ENCODE data around the gene SDC3.
A peak's percentile ranks its signal among the peaks of the same experiment; 100 is the strongest.

The SDC3 gene

DNA sequence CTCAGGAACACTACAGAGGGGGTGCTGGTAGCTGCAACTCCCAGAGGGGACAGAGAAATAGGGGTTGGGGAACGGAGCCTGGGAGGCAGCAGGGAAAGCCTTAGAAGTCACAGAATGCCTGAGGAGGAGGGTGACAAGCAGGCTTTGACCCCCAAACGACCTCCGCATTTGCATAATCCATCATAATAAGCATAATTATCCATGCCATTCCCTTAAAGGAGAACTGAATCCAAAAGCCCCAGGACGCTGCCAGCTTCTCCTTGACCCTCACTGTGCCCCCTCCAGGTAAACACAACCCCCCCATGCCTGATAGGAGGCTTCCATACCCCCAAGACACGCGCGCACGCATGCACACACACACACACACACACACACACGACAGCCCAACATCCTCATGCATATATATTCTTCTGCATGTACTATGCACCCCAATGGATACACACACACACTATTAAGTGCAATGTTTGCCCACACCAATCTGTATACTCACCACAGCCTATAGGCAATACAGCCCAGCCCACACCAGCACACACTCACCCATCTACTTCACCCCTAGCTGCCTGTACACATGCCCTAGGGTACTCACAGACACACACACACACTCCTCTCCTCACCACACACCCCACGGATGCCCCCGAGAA, 27.8 kb downstream of the SDC3 start:
- H3K36me3 ChIP-seq (ENCODE audit: control insufficient read depth in 2 of 2, insufficient read depth in 2 of 2, low read length in 2 of 2) = peaks cover 0 to 6% of the 10 kb centered on the region in 2 donors
- no peaks in the 10 kb centered on the region for H3K27me3 ChIP-seq (ENCODE audit: control insufficient read depth in 1 of 2, insufficient read depth in 2 of 2, low read length in 2 of 2)
- no peak overlapping the region for H3K4me3 ChIP-seq (ENCODE audit: low read length in 2 of 2)
- H3K4me1 ChIP-seq (ENCODE audit: control insufficient read depth, insufficient read depth, low read length) = peaks cover 86% of the 10 kb centered on the region
- no peak overlapping the region for H3K27ac ChIP-seq (ENCODE audit: low read length)
- H3K9ac ChIP-seq (ENCODE audit: low read length in 2 of 2) = no peak overlapping the region
- no peaks in the 10 kb centered on the region for H3K9me3 ChIP-seq (ENCODE audit: control insufficient read depth in 2 of 2, low read length in 2 of 2)

DNA sequence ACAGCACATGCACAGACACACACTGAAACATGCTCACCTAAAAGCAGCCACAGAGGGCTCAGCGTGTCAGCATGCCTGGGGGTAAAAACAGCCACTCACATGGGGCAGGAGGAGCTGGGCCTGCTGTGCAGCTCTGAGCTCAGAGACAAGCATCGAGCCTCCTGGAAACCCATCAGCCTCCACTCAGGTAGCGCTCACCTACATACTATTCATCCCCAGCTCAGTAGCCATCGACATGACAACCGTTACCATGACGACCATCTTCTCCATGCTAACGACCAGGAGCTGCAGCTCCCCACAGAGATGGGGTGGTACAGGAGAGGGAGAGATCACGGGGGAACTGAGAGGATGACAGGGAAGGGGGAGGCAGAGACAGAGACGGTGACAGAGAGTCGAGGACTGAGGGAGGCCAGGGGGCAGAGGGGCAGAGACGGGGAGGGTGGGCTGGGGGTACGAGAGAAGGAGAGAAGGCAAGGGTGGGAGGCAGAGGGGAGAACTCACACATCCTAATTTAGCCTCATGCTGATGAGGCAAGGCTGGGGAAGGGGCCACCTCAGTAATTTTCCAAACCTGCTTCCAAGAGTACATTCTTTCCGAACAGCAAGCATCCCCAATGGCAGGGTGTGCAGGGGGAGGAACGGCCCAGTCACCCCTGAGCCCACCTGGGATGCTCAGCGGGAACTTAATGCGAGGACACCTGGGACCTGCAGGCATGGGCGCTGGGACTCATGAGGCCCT, 28.4 kb downstream of the SDC3 start:
- H3K27me3 ChIP-seq (ENCODE audit: control insufficient read depth in 1 of 2, insufficient read depth in 2 of 2, low read length in 2 of 2) = no peaks in the 10 kb centered on the region
- no peak overlapping the region for H3K4me3 ChIP-seq (ENCODE audit: low read length in 2 of 2)
- peak overlapping the region; percentile 4 to 42 for H3K9ac ChIP-seq (ENCODE audit: low read length in 2 of 2)
- H3K36me3 ChIP-seq (ENCODE audit: control insufficient read depth in 2 of 2, insufficient read depth in 2 of 2, low read length in 2 of 2) = peaks cover 7 to 9% of the 10 kb centered on the region in 2 donors
- H3K9me3 ChIP-seq (ENCODE audit: control insufficient read depth in 2 of 2, low read length in 2 of 2) = no peaks in the 10 kb centered on the region
- H3K4me1 ChIP-seq (ENCODE audit: control insufficient read depth, insufficient read depth, low read length) = peaks cover 81% of the 10 kb centered on the region
- peak overlapping the region; percentile 75 for H3K27ac ChIP-seq (ENCODE audit: low read length)

DNA sequence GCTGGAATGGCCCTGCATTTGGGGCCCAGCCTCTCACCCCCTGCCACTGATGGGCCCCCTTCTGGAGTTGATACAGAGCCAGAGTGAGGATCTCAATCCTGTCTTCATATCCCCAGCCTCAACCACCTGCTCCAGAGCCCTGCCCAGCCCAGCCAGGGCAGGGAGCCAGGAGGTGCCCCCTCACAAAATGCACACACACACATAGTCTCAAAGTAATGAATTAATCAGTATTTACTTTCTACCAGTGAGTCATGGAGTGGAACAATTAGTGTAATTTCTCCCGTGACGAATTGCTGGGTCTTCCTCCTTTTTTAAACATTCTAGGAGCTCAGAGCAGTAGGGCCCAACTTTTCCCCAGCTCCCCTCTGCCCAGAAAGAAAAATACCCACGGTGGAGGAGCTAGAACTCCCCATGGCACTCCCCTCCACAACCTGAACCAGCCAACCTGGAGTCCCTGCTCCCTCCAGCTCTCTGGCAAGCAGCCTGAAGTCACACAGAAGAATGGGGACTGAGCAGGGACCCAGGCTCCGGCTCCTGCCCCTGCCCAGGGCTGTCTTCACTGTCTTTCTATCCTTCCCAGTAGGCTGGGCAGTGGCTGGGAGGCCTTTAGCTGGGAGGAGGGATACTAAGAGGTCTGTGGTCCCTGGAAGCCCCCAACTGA, 29.3 kb downstream of the SDC3 start:
- peak overlapping the region; percentile 4 to 36 for H3K9ac ChIP-seq (ENCODE audit: low read length in 2 of 2)
- H3K9me3 ChIP-seq (ENCODE audit: control insufficient read depth in 2 of 2, low read length in 2 of 2) = no peaks in the 10 kb centered on the region
- H3K4me3 ChIP-seq (ENCODE audit: low read length in 2 of 2) = no peak overlapping the region
- peak overlapping the region; percentile 75 for H3K27ac ChIP-seq (ENCODE audit: low read length)
- peaks cover 80% of the 10 kb centered on the region for H3K4me1 ChIP-seq (ENCODE audit: control insufficient read depth, insufficient read depth, low read length)
- H3K27me3 ChIP-seq (ENCODE audit: control insufficient read depth in 1 of 2, insufficient read depth in 2 of 2, low read length in 2 of 2) = no peaks in the 10 kb centered on the region
- peaks cover 15% of the 10 kb centered on the region in 2 donors for H3K36me3 ChIP-seq (ENCODE audit: control insufficient read depth in 2 of 2, insufficient read depth in 2 of 2, low read length in 2 of 2)

DNA sequence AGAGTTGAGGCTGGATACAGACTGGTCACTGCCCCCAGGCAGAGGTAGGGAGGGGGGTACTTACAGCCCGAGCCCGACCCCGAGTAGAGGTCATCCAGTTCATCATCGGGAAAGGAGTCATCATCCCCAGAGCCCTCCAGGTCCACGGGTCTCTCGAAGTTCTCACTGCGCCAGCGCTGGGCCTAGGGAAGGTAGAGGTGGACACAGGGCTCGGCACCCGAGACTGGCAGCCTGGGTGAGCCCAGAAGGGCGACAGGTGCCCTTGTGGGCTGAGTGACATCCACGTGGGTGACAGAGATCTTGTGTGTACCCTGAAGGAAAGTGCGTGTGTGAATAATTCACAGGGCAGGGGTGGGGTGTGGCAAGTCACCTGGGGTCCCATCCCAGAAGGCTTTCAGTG, 30.0 kb downstream of the SDC3 start:
- H3K9ac ChIP-seq (ENCODE audit: low read length in 2 of 2) = peak overlapping the region in 1 of 2 donors; percentile 50
- peak overlapping the region; percentile 75 for H3K27ac ChIP-seq (ENCODE audit: low read length)
- no peaks in the 10 kb centered on the region for H3K27me3 ChIP-seq (ENCODE audit: control insufficient read depth in 1 of 2, insufficient read depth in 2 of 2, low read length in 2 of 2)
- H3K4me1 ChIP-seq (ENCODE audit: control insufficient read depth, insufficient read depth, low read length) = peaks cover 73% of the 10 kb centered on the region
- H3K9me3 ChIP-seq (ENCODE audit: control insufficient read depth in 2 of 2, low read length in 2 of 2) = no peaks in the 10 kb centered on the region
- H3K4me3 ChIP-seq (ENCODE audit: low read length in 2 of 2) = no peak overlapping the region
- H3K36me3 ChIP-seq (ENCODE audit: control insufficient read depth in 2 of 2, insufficient read depth in 2 of 2, low read length in 2 of 2) = peaks cover 22% of the 10 kb centered on the region in 2 donors

DNA sequence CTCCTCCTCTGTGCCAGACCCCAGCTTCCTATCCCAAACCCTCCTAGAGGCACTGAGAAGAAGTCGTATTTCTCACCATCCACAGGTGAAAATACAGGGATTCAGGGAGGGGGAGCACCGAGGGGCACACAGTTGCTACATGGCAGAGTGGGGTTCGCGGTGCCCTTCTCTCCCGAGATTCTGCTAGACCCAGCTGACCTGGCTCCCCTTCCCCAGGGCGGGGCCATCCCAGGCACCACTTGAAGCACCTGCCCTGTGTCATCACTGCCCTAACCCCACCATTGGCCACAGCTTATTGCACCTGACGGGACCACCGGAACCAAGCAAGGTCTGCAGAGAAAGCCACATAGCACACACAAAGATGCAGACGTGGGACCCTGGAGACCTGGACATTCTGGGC, 30.5 kb downstream of the SDC3 start:
- H3K36me3 ChIP-seq (ENCODE audit: control insufficient read depth in 2 of 2, insufficient read depth in 2 of 2, low read length in 2 of 2) = peaks cover 28% of the 10 kb centered on the region in 2 donors
- H3K9ac ChIP-seq (ENCODE audit: low read length in 2 of 2) = peak overlapping the region; percentile 47 to 50
- H3K27me3 ChIP-seq (ENCODE audit: control insufficient read depth in 1 of 2, insufficient read depth in 2 of 2, low read length in 2 of 2) = no peaks in the 10 kb centered on the region
- H3K4me1 ChIP-seq (ENCODE audit: control insufficient read depth, insufficient read depth, low read length) = peaks cover 67% of the 10 kb centered on the region
- H3K27ac ChIP-seq (ENCODE audit: low read length) = peak overlapping the region; percentile 75
- peaks cover 0 to 4% of the 10 kb centered on the region in 2 donors for H3K9me3 ChIP-seq (ENCODE audit: control insufficient read depth in 2 of 2, low read length in 2 of 2)
- H3K4me3 ChIP-seq (ENCODE audit: low read length in 2 of 2) = peak overlapping the region in 1 of 2 donors; percentile 8

DNA sequence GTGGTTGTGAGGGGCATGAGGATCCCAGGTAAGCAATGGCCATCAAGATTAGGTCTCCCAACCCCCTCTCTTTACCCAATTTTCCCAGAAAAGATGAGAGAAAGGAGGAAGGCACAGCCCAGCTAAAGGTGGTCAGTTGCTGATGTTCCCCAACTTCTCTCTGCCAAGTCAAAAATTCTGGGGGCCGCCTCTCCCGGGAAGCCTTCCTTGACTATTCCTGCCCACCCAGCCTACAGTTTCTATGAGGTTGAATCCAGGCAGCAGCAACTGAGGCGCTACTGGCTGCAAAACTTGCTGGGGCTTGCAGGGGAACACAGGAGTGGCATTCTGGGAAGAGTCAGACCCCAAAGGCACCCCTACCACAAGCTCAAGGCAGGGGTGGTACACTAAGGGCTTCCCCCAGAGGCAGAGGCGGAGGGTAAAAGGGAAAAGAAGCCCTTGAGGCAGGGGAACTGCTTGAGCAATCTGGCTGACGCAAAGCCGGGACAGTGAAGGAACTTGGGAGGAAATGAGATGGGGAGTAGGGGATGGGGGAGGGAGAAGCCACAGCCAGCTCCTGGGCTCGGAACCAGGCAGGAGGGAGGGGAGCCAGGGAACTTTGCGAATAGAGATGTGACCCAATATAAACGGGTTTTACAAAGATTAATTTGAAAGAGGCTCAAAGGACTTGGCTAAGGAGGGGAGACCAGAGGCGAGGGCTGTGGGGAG, 31.2 kb downstream of the SDC3 start:
- Histone ChIP-seq H3K4me3 (ENCODE audit: low read length in 2 of 2) (peak overlapping the region in 1 of 2 donors; percentile 40), H3K36me3 (ENCODE audit: control insufficient read depth in 2 of 2, insufficient read depth in 2 of 2, low read length in 2 of 2) (peaks cover 34% of the 10 kb centered on the region in 2 donors), H3K4me1 (ENCODE audit: control insufficient read depth, insufficient read depth, low read length) (peaks cover 61% of the 10 kb centered on the region), H3K9me3 (ENCODE audit: control insufficient read depth in 2 of 2, low read length in 2 of 2) (peaks cover 0 to 8% of the 10 kb centered on the region in 2 donors), H3K9ac (ENCODE audit: low read length in 2 of 2) (peak overlapping the region; percentile 51 to 55), H3K27ac (ENCODE audit: low read length) (peak overlapping the region; percentile 75), H3K27me3 (ENCODE audit: control insufficient read depth in 1 of 2, insufficient read depth in 2 of 2, low read length in 2 of 2) (no peaks in the 10 kb centered on the region)

DNA sequence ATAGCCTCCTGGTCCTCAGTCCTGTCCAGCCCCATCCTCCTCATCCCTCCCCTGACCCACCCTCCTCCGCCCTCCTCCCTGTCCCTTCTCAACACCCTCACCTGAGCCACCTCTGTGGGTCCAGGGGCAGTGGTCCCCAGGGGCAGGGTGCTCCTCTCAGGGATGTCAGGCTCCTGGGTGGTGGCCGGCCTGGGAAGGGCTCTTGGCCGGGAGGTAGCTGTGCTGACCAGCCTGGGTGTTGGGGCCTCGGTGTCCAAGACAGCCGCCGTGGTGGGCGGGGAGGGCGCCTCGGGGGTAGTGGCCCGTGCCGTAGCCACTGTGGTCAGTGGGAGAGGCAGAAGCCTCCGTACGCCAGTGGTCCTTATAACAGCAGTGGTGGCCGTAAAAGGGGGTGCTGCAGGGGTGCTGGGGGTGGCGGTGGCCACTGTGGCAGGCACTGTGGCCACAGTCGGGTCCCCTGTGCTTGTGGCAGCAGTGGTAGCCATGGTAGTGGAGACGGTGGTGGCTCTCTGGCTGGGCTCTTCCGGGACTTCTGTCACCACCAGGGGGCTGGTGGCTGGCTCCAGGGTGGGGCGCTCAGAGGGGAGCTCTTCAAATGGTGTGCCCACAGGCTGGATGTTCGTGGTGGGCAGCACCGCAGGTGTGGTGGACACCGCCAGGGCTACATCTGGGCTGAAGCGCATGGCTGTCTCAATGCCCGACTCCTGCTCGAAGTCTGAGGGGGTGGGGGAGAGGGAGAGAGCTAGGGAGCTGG, 31.9 kb downstream of the SDC3 start:
- peak overlapping the region in 1 of 2 donors; percentile 55 for H3K9ac ChIP-seq (ENCODE audit: low read length in 2 of 2)
- peak overlapping the region; percentile 75 for H3K27ac ChIP-seq (ENCODE audit: low read length)
- peaks cover 42% of the 10 kb centered on the region in 2 donors for H3K36me3 ChIP-seq (ENCODE audit: control insufficient read depth in 2 of 2, insufficient read depth in 2 of 2, low read length in 2 of 2)
- H3K4me3 ChIP-seq (ENCODE audit: low read length in 2 of 2) = no peak overlapping the region
- no peaks in the 10 kb centered on the region for H3K27me3 ChIP-seq (ENCODE audit: control insufficient read depth in 1 of 2, insufficient read depth in 2 of 2, low read length in 2 of 2)
- H3K4me1 ChIP-seq (ENCODE audit: control insufficient read depth, insufficient read depth, low read length) = peaks cover 53% of the 10 kb centered on the region
- peaks cover 0 to 8% of the 10 kb centered on the region in 2 donors for H3K9me3 ChIP-seq (ENCODE audit: control insufficient read depth in 2 of 2, low read length in 2 of 2)

DNA sequence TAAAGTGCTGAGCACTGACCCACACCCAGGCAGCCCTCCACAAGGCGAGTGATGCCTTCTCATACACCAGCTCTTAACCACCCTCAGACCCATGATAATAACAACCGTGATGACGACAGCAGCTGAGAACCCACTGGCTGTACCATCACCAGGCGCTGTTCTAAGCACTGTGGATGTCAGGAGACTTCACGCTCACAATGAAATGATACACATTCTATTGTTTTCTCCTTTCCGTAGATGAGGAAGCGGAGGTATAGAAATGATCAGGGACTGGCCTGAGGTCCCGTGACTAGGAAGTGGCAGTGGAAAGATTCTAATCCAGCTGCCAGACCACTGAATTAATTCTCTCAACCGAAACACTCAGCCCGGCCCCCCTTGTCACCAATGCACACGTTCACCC, 32.6 kb downstream of the SDC3 start:
- Histone ChIP-seq H3K27me3 (ENCODE audit: control insufficient read depth in 1 of 2, insufficient read depth in 2 of 2, low read length in 2 of 2) (no peaks in the 10 kb centered on the region), H3K9ac (ENCODE audit: low read length in 2 of 2) (no peak overlapping the region), H3K9me3 (ENCODE audit: control insufficient read depth in 2 of 2, low read length in 2 of 2) (peaks cover 0 to 8% of the 10 kb centered on the region in 2 donors), H3K4me3 (ENCODE audit: low read length in 2 of 2) (no peak overlapping the region), H3K36me3 (ENCODE audit: control insufficient read depth in 2 of 2, insufficient read depth in 2 of 2, low read length in 2 of 2) (peaks cover 42 to 43% of the 10 kb centered on the region in 2 donors), H3K4me1 (ENCODE audit: control insufficient read depth, insufficient read depth, low read length) (peaks cover 46% of the 10 kb centered on the region), H3K27ac (ENCODE audit: low read length) (no peak overlapping the region)

DNA sequence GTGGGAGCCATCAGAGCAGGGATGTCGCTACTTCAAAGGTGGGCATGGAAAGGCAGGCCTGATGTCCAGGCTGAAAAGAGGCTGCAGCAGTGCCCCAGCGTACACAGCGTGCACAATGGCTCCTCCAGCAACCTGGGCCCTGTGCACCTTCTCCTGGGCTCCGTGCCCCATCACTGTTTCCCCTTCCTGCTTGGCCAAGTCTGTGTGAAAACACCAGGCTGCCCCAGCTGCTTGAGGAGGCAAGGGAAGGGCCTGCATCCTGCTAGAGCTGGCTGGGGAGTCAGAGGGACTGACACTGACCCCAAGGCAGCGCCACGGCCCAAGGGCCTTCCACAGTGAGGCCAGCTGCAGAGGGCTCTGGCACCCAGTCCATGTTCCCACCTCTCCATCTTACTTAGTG, 33.4 kb downstream of the SDC3 start:
- peaks cover 42 to 43% of the 10 kb centered on the region in 2 donors for H3K36me3 ChIP-seq (ENCODE audit: control insufficient read depth in 2 of 2, insufficient read depth in 2 of 2, low read length in 2 of 2)

DNA sequence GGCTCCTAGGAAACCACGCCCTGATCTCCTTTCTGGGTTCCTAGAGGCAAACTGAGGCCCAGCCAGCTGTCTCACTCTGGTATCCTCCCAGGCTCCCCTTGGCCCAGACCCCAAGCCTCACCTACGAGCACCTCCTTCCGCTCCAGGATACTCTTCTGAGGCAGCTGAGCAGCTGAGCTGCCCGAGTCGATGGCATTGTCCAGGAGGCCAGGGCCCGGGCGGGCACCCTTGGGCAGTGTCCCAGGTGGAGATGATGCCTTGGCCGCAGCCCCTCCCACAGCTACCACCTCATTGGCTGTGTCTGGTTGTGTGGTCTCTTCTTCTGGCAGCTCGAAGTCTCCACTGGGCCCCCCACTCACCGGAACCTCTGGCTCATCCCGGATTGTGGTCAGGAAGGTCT, 34.4 kb downstream of the SDC3 start:
- H3K36me3 ChIP-seq (ENCODE audit: control insufficient read depth in 2 of 2, insufficient read depth in 2 of 2, low read length in 2 of 2) = peaks cover 44 to 48% of the 10 kb centered on the region in 2 donors
- H3K4me3 ChIP-seq (ENCODE audit: low read length in 2 of 2) = no peak overlapping the region
- H3K9ac ChIP-seq (ENCODE audit: low read length in 2 of 2) = no peak overlapping the region
- H3K4me1 ChIP-seq (ENCODE audit: control insufficient read depth, insufficient read depth, low read length) = peaks cover 31% of the 10 kb centered on the region
- H3K9me3 ChIP-seq (ENCODE audit: control insufficient read depth in 2 of 2, low read length in 2 of 2) = peaks cover 0 to 8% of the 10 kb centered on the region in 2 donors
- no peak overlapping the region for H3K27ac ChIP-seq (ENCODE audit: low read length)
- H3K27me3 ChIP-seq (ENCODE audit: control insufficient read depth in 1 of 2, insufficient read depth in 2 of 2, low read length in 2 of 2) = no peaks in the 10 kb centered on the region

More for the DNA sequence above, 33.4 kb downstream of the SDC3 start:
- H3K4me1 ChIP-seq (ENCODE audit: control insufficient read depth, insufficient read depth, low read length) = peaks cover 40% of the 10 kb centered on the region
- H3K9ac ChIP-seq (ENCODE audit: low read length in 2 of 2) = no peak overlapping the region
- H3K9me3 ChIP-seq (ENCODE audit: control insufficient read depth in 2 of 2, low read length in 2 of 2) = peaks cover 0 to 8% of the 10 kb centered on the region in 2 donors
- no peak overlapping the region for H3K4me3 ChIP-seq (ENCODE audit: low read length in 2 of 2)
- no peaks in the 10 kb centered on the region for H3K27me3 ChIP-seq (ENCODE audit: control insufficient read depth in 1 of 2, insufficient read depth in 2 of 2, low read length in 2 of 2)
- H3K27ac ChIP-seq (ENCODE audit: low read length) = no peak overlapping the region

All from stomach smooth muscle (tissue), 2 donors.